NCI-H2196 (cell line): ENCODE results near the gene TMEM203.
A peak's percentile ranks its signal among the peaks of the same experiment; 100 is the strongest.

Experiments
- DNase-seq: peaks from one replicate; lab custom pipeline; 2025; ENCODE audit not compliant: unreplicated experiment; lab: John Stamatoyannopoulos, UW

Gene TMEM203

GRCh38 chr9:137182836-137183235 is 22.6 kb downstream of the TMEM203 start:
- DNase-seq, result no peak

GRCh38 chr9:137181680-137182079 is 23.8 kb downstream of the TMEM203 start:
- DNase-seq, result no peak

- no peak for DNase-seq
Observed at GRCh38 chr9:137180491-137180890, 25.0 kb downstream of the TMEM203 start.

- no peak for DNase-seq
Observed at GRCh38 chr9:137179761-137180160, 25.7 kb downstream of the TMEM203 start.

- DNase-seq, result no peak
Observed at GRCh38 chr9:137178939-137179630, 26.4 kb downstream of the TMEM203 start.

GRCh38 chr9:137178201-137178938 is 27.1 kb downstream of the TMEM203 start:
- no peak for DNase-seq

- peak; percentile 62 for DNase-seq
Observed at GRCh38 chr9:137176302-137177182, 28.9 kb downstream of the TMEM203 start.

GRCh38 chr9:137175345-137175961 is 30.0 kb downstream of the TMEM203 start:
- DNase-seq, result no peak

GRCh38 chr9:137174722-137175293 is 30.6 kb downstream of the TMEM203 start:
- no peak for DNase-seq

GRCh38 chr9:137173796-137174664 is 31.4 kb downstream of the TMEM203 start:
- no peak for DNase-seq

- peak; percentile 67 for DNase-seq
Observed at GRCh38 chr9:137172901-137173795, 32.3 kb downstream of the TMEM203 start.

- no peak for DNase-seq
Observed at GRCh38 chr9:137171149-137171900, 34.1 kb downstream of the TMEM203 start.

- DNase-seq, result no peak
Observed at GRCh38 chr9:137170486-137171148, 34.8 kb downstream of the TMEM203 start.

GRCh38 chr9:137169896-137170358 is 35.5 kb downstream of the TMEM203 start, which contains the start of gene LRRC26:
Gene LRRC26 (minus strand): TSS chr9:137170051. CDS start chr9:137169943, 108 bp downstream.
- no peak for DNase-seq

GRCh38 chr9:137168904-137169856 is 36.3 kb downstream of the TMEM203 start:
- DNase-seq, result peak; percentile 95

- peak; percentile 35 for DNase-seq
Observed at GRCh38 chr9:137168573-137168903, 36.9 kb downstream of the TMEM203 start.
